Activated T-cell treated with anti-CD3 and anti-CD28 coated beads, Interleukin-2, amount 50 U/mL, for 24 hours (primary cell): ENCODE measurements around the gene USP35.
"Not testable (repeated sequence)": the region's sequence is repeated elsewhere in the genome, so short reads cannot be mapped to it uniquely, and the experiment has no call there.

Experiments used
- DNase-seq: peaks from one replicate; pipeline ENCODE4 v3.0.0-alpha.2; 2020
- H3K27ac Mint-ChIP-seq: 2 replicates; pipeline ENCODE4 v1.8.0; 2020; ENCODE audit warnings: mild to moderate bottlenecking, mixed read lengths
- H3K27me3 Mint-ChIP-seq: 2 replicates; pipeline ENCODE4 v1.8.0; 2020; ENCODE audit warnings: mixed read lengths
- H3K36me3 Mint-ChIP-seq: 2 replicates; pipeline ENCODE4 v1.8.0; 2020; ENCODE audit warnings: low read depth, mixed read lengths
- H3K4me1 Mint-ChIP-seq: 2 replicates; pipeline ENCODE4 v1.8.0; 2020; ENCODE audit warnings: low read depth, mixed read lengths
- H3K4me3 Mint-ChIP-seq: 2 replicates; pipeline ENCODE4 v1.8.0; 2020; ENCODE audit warnings: mild to moderate bottlenecking, moderate library complexity, mixed read lengths
- H3K9me3 Mint-ChIP-seq: 2 replicates; pipeline ENCODE4 v1.8.0; 2020; ENCODE audit warnings: mixed read lengths

The USP35 gene

GRCh38 chr11:78212586-78213371, 24.1 kb downstream of the USP35 start:
- H3K4me3 Mint-ChIP-seq = no peak overlapping the region
- peaks cover 67% of the 10 kb centered on the region for H3K36me3 Mint-ChIP-seq
- peaks cover 2% of the 10 kb centered on the region for H3K4me1 Mint-ChIP-seq
- DNase-seq = peak; percentile 19
- H3K27ac Mint-ChIP-seq = no peak overlapping the region
- no peaks in the 10 kb centered on the region for H3K9me3 Mint-ChIP-seq
- H3K27me3 Mint-ChIP-seq = no peaks in the 10 kb centered on the region

GRCh38 chr11:78213526-78214330, 25.0 kb downstream of the USP35 start:
- Mint-ChIP-seq H3K27ac (no peak overlapping the region), H3K36me3 (peaks cover 64% of the 10 kb centered on the region), H3K4me1 (peaks cover 2% of the 10 kb centered on the region), H3K9me3 (no peaks in the 10 kb centered on the region), H3K27me3 (no peaks in the 10 kb centered on the region), H3K4me3 (no peak overlapping the region)
- DNase-seq = no peak

DNA sequence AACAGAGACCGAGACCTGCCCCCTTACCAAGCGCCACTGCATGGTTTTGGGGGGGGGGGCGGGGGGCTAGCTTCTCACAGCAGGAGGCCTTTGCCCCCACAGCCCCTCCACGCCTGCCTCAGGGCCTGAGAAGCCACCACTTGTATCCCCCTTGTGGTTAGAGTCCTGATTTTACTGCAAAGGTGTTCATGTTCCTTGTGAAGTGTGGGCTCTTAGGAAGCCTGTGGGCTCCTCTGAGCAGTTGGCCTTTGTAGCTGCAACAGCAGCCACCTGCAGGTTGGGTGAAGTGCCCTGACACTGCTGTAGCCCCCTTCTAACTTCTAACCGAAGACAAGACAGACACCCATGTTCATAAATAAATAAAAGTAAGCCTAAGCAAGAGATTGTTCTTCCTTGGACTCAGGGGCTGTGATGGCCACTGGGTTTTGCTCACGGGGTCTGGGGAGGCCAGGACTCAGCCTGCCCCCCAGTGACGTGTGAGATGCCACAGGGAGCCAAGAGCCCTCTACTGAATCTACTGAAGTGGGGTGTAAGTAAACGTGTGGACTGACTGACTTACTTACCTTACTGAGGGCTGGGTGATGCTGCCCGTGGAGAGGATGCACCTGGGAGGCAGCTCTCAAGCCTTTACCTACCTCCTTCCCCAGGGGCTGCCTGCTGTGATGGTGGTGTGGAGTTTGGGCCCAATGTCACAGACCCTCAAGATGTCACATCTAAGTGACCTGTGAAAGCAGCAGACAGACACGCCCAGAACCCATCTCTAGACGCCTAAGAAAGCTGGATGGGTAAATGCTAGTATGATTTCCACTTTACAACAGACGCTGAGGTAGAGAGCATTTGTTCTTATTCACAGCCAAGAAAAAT, 25.8 kb downstream of the USP35 start:
- H3K4me3 Mint-ChIP-seq = no peak overlapping the region
- H3K27me3 Mint-ChIP-seq = no peaks in the 10 kb centered on the region
- DNase-seq = peak; percentile 8
- H3K9me3 Mint-ChIP-seq = no peaks in the 10 kb centered on the region
- H3K4me1 Mint-ChIP-seq = peaks cover 2% of the 10 kb centered on the region
- H3K36me3 Mint-ChIP-seq = peaks cover 58% of the 10 kb centered on the region
- no peak overlapping the region for H3K27ac Mint-ChIP-seq

- Mint-ChIP-seq H3K27ac (no peak overlapping the region), H3K4me3 (no peak overlapping the region), H3K36me3 (peaks cover 49% of the 10 kb centered on the region), H3K4me1 (peaks cover 14% of the 10 kb centered on the region), H3K9me3 (no peaks in the 10 kb centered on the region), H3K27me3 (no peaks in the 10 kb centered on the region)
- DNase-seq = peak; percentile 5
These were observed 27.3 kb downstream of the USP35 start for GRCh38 chr11:78216021-78216420.

GRCh38 chr11:78216571-78217287, 28.0 kb downstream of the USP35 start:
- peaks cover 14% of the 10 kb centered on the region for H3K4me1 Mint-ChIP-seq
- H3K27me3 Mint-ChIP-seq = no peaks in the 10 kb centered on the region
- H3K27ac Mint-ChIP-seq = no peak overlapping the region
- no peaks in the 10 kb centered on the region for H3K9me3 Mint-ChIP-seq
- H3K4me3 Mint-ChIP-seq = no peak overlapping the region
- DNase-seq = peak; percentile 17
- peaks cover 48% of the 10 kb centered on the region for H3K36me3 Mint-ChIP-seq

GRCh38 chr11:78217650-78218541, 29.2 kb downstream of the USP35 start:
- Mint-ChIP-seq H3K9me3 (no peaks in the 10 kb centered on the region), H3K36me3 (peaks cover 40% of the 10 kb centered on the region), H3K27me3 (no peaks in the 10 kb centered on the region), H3K4me3 (no peak overlapping the region), H3K4me1 (peaks cover 14% of the 10 kb centered on the region), H3K27ac (no peak overlapping the region)
- no peak for DNase-seq

DNA sequence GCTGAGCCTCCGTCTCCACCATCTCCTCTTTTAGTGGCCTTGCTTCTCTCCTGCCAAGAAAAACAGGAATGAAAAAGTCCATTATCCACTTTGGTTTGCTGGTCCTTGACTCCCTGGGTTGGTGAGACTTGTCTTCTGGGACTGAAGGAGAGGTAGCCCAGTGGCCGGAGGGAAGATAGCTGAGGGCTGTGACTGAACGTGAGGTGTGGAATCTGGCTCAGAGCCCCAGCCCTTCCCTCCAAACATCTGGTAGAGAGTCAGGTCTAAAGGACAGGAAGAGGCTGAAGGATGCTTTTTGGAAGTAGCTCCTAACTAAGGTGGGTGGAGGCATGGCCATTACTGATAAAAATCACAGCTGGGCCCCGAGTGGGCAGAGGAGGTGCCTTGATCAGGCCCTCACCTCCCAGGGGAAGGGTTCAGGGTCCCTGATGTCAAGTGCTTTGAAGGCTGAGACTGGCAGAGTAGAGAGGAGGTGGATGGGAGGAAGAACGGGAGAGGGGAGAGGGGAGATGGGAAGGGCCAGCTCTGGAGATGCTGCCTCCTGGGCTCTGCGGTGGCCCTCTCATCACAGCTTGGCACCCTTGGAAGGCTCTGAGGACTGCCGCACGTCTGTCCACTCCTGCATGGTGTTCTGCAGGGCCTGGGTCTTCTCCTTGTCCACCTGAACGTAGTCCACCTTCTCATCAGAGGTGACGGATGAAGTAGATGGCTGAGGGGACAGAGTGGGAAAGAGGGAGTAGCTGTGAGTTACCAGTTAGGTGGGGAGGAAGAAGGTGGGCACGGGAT, 30.2 kb downstream of the USP35 start:
- no peak overlapping the region for H3K4me3 Mint-ChIP-seq
- H3K9me3 Mint-ChIP-seq = no peaks in the 10 kb centered on the region
- no peak for DNase-seq
- peaks cover 35% of the 10 kb centered on the region for H3K36me3 Mint-ChIP-seq
- H3K27ac Mint-ChIP-seq = peak overlapping the region; percentile 22
- peaks cover 16% of the 10 kb centered on the region for H3K4me1 Mint-ChIP-seq
- no peaks in the 10 kb centered on the region for H3K27me3 Mint-ChIP-seq

GRCh38 chr11:78219493-78220217, 30.9 kb downstream of the USP35 start:
- DNase-seq = no peak
- peaks cover 29% of the 10 kb centered on the region for H3K36me3 Mint-ChIP-seq
- H3K4me3 Mint-ChIP-seq = no peak overlapping the region
- H3K27ac Mint-ChIP-seq = peak overlapping the region; percentile 44
- H3K27me3 Mint-ChIP-seq = no peaks in the 10 kb centered on the region
- no peaks in the 10 kb centered on the region for H3K9me3 Mint-ChIP-seq
- peaks cover 16% of the 10 kb centered on the region for H3K4me1 Mint-ChIP-seq

- H3K4me3 Mint-ChIP-seq = no peak overlapping the region
- peaks cover 16% of the 10 kb centered on the region for H3K4me1 Mint-ChIP-seq
- no peaks in the 10 kb centered on the region for H3K9me3 Mint-ChIP-seq
- H3K27me3 Mint-ChIP-seq = no peaks in the 10 kb centered on the region
- H3K36me3 Mint-ChIP-seq = peaks cover 25% of the 10 kb centered on the region
- no peak for DNase-seq
- H3K27ac Mint-ChIP-seq = peak overlapping the region; percentile 64
These were observed 31.8 kb downstream of the USP35 start for GRCh38 chr11:78220218-78221157.

GRCh38 chr11:78221396-78222315, 32.9 kb downstream of the USP35 start:
- H3K27ac Mint-ChIP-seq = peak overlapping the region; percentile 64
- H3K4me3 Mint-ChIP-seq = no peak overlapping the region
- no peaks in the 10 kb centered on the region for H3K9me3 Mint-ChIP-seq
- peaks cover 22% of the 10 kb centered on the region for H3K36me3 Mint-ChIP-seq
- peaks cover 16% of the 10 kb centered on the region for H3K4me1 Mint-ChIP-seq
- no peak for DNase-seq
- no peaks in the 10 kb centered on the region for H3K27me3 Mint-ChIP-seq

GRCh38 chr11:78222726-78223125, 34.0 kb downstream of the USP35 start:
- H3K4me1 Mint-ChIP-seq = peaks cover 27% of the 10 kb centered on the region
- H3K9me3 Mint-ChIP-seq, DNase-seq, H3K27ac Mint-ChIP-seq, H3K4me3 Mint-ChIP-seq, H3K27me3 Mint-ChIP-seq: not testable (repeated sequence)
- H3K36me3 Mint-ChIP-seq = peaks cover 22% of the 10 kb centered on the region
